Activated T-helper 1 cell treated with anti-CD3 and anti-CD28 coated beads, Interleukin-12 subunit alpha, Interleukin-12 subunit beta, Interleukin-2, Interleukin-4 antibody, amounts not matched to agents 30 ng/mL and 10 ng/mL and 1 ng/mL, durations not matched to agents 14 hours and 24 hours and 36 hours (primary cell): ENCODE measurements around the gene UNC13B. TPM values are rescaled to one million over a fixed set of nuclear protein-coding genes. Genes with fewer than 3 reads are reported as not detected.
"Not testable (repeated sequence)": the region's sequence is repeated elsewhere in the genome, so short reads cannot be mapped to it uniquely, and the experiment has no call there.

ENCODE experiments used
- DNase-seq: peaks from one replicate; pipeline ENCODE4 v3.0.0; 2021; ENCODE audit warnings: low spot score
- H3K27ac Mint-ChIP-seq: one replicate; pipeline ENCODE4 v1.8.0; 2021; ENCODE audit warnings: mild to moderate bottlenecking, mixed read lengths
- H3K27me3 Mint-ChIP-seq: one replicate; pipeline ENCODE4 v1.8.0; 2022; ENCODE audit warnings: mild to moderate bottlenecking, moderate library complexity, mixed read lengths; ENCODE audit not compliant: insufficient read depth
- H3K36me3 Mint-ChIP-seq: one replicate; pipeline ENCODE4 v1.8.0; 2021; ENCODE audit warnings: low read depth, mixed read lengths
- H3K4me1 Mint-ChIP-seq: one replicate; pipeline ENCODE4 v1.8.0; 2021; ENCODE audit warnings: low read depth, mixed read lengths
- H3K4me3 Mint-ChIP-seq: one replicate; pipeline ENCODE4 v1.8.0; 2021; ENCODE audit warnings: mild to moderate bottlenecking, moderate library complexity, mixed read lengths
- H3K9me3 Mint-ChIP-seq: one replicate; pipeline ENCODE4 v1.8.0; 2021; ENCODE audit warnings: mixed read lengths
- intact Hi-C: fragments of 100-400 bp; cut with micrococcal nuclease; formaldehyde crosslinking; loops from one replicate; pipeline ENCODE4 v1.15.1; 2024
- total RNA-seq: library from RNA; stranded (reverse); gene quantifications from 2 replicates; pipeline ENCODE4 v1.2.3, GENCODE V29; 2022

UNC13B gene
- total RNA-seq, 1 donor from 2014 or later, result 0.41 TPM

- no peaks in the 10 kb centered on the region for H3K27me3 Mint-ChIP-seq
- peaks cover 7% of the 10 kb centered on the region for H3K9me3 Mint-ChIP-seq
- intact Hi-C loops, result no loop called here
- no peak for DNase-seq
- no peaks in the 10 kb centered on the region for H3K36me3 Mint-ChIP-seq
- no peak overlapping the region for H3K27ac Mint-ChIP-seq
- H3K4me1 Mint-ChIP-seq, result no peaks in the 10 kb centered on the region
- H3K4me3 Mint-ChIP-seq, result no peak overlapping the region
Measured at GRCh38 chr9:35177520-35177919, 15.7 kb downstream of the UNC13B start.

DNA sequence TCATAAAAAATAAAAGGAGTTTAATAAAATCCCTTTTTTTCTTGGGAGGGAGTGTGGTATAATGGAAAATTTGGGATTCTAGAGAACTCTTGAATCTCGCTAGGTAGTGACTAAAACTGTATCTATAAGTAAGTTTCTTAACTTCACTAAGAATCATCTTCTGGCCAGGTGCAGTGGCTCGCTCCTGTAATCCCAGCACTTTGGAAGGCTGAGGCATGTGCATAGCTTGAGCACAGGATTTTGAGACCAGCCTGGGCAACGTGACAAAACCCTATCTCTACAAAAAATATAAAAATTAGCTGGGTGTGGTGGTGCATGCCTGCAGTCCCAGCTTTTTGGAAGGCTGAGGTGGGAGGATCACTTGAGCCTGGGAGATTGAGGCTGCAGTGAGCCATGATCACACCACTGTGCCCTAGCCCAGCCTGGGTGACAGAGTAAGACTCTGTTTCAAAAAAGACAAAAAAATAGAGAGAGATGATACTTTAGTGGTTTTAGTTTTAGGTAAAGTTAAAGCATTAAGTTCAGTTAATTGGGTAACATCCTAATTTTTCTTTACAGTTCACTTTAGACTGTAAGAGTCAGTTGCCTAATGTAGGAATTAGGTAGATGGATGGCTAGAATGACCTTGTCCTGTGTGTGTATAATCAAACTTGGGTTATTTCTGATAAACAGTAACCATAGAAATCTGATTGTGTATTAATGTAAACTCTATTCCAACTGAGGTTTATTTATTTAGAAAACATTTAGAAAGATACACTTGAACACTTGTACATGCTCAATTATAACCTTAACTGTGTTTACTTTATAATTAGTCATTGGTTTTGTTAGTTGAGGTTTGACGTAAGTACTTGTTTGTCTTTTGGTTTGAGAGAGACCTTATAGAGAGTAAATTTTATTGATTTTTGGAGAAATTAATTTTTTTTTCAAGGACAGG, 17.8 kb downstream of the UNC13B start:
- intact Hi-C loops, result no loop called here
- H3K9me3 Mint-ChIP-seq, result peaks cover 7% of the 10 kb centered on the region
- H3K4me1 Mint-ChIP-seq, result no peaks in the 10 kb centered on the region
- no peaks in the 10 kb centered on the region for H3K27me3 Mint-ChIP-seq
- DNase-seq, result no peak
- H3K4me3 Mint-ChIP-seq, result no peak overlapping the region
- no peak overlapping the region for H3K27ac Mint-ChIP-seq
- H3K36me3 Mint-ChIP-seq, result no peaks in the 10 kb centered on the region

- no peaks in the 10 kb centered on the region for H3K27me3 Mint-ChIP-seq
- H3K9me3 Mint-ChIP-seq, result peaks cover 4% of the 10 kb centered on the region
- intact Hi-C loops, result no loop called here
Measured at GRCh38 chr9:35180801-35181200, 19.0 kb downstream of the UNC13B start.

DNA sequence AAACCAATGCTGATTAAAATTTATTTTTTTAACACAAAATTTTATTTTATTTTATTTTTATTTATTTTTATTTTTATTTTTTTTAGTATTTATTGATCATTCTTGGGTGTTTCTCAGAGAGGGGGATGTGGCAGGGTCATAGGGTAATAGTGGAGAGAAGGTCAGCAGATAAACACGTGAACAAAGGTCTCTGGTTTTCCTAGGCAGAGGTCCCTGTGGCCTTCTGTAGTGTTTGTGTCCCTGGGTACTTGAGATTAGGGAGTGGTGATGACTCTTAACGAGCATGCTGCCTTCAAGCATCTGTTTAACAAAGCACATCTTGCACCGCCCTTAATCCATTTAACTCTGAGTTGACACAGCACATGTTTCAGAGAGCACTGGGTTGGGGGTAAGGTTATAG, 20.6 kb downstream of the UNC13B start:
- intact Hi-C loops, DNase-seq, H3K4me3 Mint-ChIP-seq, H3K27ac Mint-ChIP-seq, H3K27me3 Mint-ChIP-seq, H3K4me1 Mint-ChIP-seq, H3K9me3 Mint-ChIP-seq, H3K36me3 Mint-ChIP-seq: not testable (repeated sequence)

More at GRCh38 chr9:35180801-35181200, 19.0 kb downstream of the UNC13B start:
- Mint-ChIP-seq H3K27ac (no peak overlapping the region), H3K4me1 (no peaks in the 10 kb centered on the region), H3K36me3 (no peaks in the 10 kb centered on the region), H3K4me3 (no peak overlapping the region)
- no peak for DNase-seq

DNA sequence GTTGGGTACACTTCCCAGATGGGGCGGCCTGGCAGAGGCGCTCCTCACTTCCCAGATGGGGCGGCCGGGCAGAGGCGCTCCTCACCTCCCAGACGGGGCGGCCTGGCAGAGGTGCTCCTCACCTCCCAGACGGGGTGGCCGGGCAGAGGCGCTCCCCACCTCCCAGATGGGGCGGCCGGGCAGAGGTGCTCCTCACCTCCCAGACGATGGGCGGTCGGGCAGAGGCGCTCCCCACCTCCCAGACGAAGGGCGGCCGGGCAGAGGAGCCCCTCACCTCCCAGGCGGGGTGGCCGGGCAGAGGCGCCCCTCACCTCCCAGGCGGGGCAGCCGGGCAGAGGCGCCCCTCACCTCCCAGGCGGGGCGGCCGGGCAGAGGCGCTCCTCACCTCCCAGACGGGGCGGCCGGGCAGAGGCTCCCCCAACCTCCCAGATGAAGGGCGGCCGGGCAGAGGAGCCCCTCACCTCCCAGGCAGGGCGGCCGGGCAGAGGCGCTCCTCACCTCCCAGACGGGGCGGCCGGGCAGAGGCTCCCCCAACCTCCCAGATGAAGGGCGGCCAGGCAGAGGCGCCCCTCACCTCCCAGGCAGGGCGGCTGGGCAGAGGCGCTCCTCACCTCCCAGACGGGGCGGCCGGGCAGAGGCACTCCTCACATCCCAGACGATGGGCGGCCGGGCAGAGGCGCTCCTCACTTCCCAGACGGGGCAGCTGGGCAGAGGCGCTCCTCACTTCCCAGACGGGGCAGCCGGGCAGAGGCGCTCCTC, 21.4 kb downstream of the UNC13B start:
- H3K27me3 Mint-ChIP-seq, H3K36me3 Mint-ChIP-seq, H3K27ac Mint-ChIP-seq, H3K4me1 Mint-ChIP-seq, H3K4me3 Mint-ChIP-seq, H3K9me3 Mint-ChIP-seq, DNase-seq, intact Hi-C loops: not testable (repeated sequence)

GRCh38 chr9:35183755-35184480, 22.1 kb downstream of the UNC13B start:
- intact Hi-C loops, DNase-seq, H3K9me3 Mint-ChIP-seq, H3K27ac Mint-ChIP-seq, H3K4me3 Mint-ChIP-seq, H3K27me3 Mint-ChIP-seq, H3K36me3 Mint-ChIP-seq, H3K4me1 Mint-ChIP-seq: not testable (repeated sequence)

- H3K9me3 Mint-ChIP-seq, result peaks cover 14% of the 10 kb centered on the region
- intact Hi-C loops, result no loop called here
- no peak for DNase-seq
- no peak overlapping the region for H3K4me3 Mint-ChIP-seq
- H3K36me3 Mint-ChIP-seq, result no peaks in the 10 kb centered on the region
- H3K27ac Mint-ChIP-seq, result no peak overlapping the region
- no peaks in the 10 kb centered on the region for H3K27me3 Mint-ChIP-seq
- H3K4me1 Mint-ChIP-seq, result no peaks in the 10 kb centered on the region
Measured at GRCh38 chr9:35186524-35186923, 24.7 kb downstream of the UNC13B start.

DNA sequence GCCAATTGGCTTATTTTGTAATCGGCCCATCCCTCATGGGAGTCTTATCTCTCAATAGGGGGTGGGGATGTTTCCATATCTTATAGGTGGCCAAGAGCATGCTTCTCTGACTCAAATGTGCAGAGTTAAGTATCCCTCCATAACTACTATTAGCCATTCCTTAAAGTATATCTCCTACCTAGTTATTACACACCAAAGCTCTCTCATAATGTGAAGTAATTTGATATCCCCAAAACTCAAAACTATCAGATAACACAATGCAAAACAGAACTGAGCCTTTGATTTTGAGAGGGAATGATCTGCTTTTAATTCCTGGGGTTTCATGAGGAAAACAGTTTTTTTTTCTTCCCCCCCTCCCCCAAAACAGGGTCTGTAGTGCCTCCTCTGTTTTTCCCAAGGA, 28.4 kb downstream of the UNC13B start:
- no peak overlapping the region for H3K27ac Mint-ChIP-seq
- H3K9me3 Mint-ChIP-seq, result peaks cover 40% of the 10 kb centered on the region
- H3K27me3 Mint-ChIP-seq, result no peaks in the 10 kb centered on the region
- DNase-seq, result no peak
- H3K4me3 Mint-ChIP-seq, result no peak overlapping the region
- H3K4me1 Mint-ChIP-seq, result no peaks in the 10 kb centered on the region
- intact Hi-C loops, result no loop called here
- no peaks in the 10 kb centered on the region for H3K36me3 Mint-ChIP-seq

DNA sequence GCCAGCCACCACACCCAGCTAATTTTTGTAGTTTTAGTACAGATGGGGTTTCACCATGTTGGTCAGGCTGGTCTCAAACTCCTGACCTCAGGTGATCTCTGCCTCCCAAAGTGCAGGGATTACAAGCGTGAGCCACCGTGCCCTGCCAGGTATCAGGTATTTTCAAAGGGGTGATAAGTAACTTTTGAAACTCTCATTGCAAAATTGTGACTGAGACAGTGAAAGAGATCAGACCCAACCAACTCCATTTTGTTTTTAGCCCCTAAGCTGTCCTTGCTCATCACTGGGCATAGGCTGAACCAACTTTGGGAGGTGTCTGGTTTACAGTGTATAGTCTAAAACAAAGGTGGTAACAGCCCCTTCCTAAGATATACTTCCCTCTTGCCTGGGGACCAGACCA, 29.3 kb downstream of the UNC13B start:
- DNase-seq, result no peak
- H3K27me3 Mint-ChIP-seq, result no peaks in the 10 kb centered on the region
- peaks cover 40% of the 10 kb centered on the region for H3K9me3 Mint-ChIP-seq
- intact Hi-C loops, result no loop called here
- H3K4me3 Mint-ChIP-seq, result no peak overlapping the region
- H3K27ac Mint-ChIP-seq, result no peak overlapping the region
- H3K4me1 Mint-ChIP-seq, result no peaks in the 10 kb centered on the region
- no peaks in the 10 kb centered on the region for H3K36me3 Mint-ChIP-seq

DNA sequence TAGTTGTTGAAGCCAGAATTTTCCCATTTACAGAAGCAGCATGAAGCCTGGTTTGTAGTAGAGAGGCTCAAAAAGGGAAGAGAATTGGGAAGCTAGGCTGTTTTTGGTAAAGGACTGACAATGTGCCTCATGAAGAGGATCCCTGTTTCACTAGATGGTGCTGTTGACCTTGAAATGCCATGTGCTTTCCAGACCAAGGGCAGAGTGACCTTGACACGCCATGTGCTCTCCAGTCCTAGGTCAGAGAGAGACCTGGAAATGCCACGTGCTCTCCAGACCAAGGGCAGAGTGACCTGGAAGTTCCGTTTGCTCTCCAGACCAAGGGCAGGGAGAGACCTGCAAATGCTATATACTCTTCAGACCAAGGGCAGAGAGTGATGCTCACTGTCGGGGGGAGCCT, 32.0 kb downstream of the UNC13B start:
- Mint-ChIP-seq H3K27me3 (no peaks in the 10 kb centered on the region), H3K9me3 (peaks cover 48% of the 10 kb centered on the region), H3K4me3 (no peak overlapping the region), H3K36me3 (no peaks in the 10 kb centered on the region), H3K27ac (no peak overlapping the region), H3K4me1 (no peaks in the 10 kb centered on the region)
- DNase-seq, result no peak
- intact Hi-C loops, result no loop called here

- Mint-ChIP-seq H3K27me3 (no peaks in the 10 kb centered on the region), H3K27ac (no peak overlapping the region), H3K4me1 (no peaks in the 10 kb centered on the region), H3K36me3 (no peaks in the 10 kb centered on the region), H3K9me3 (peaks cover 42% of the 10 kb centered on the region), H3K4me3 (no peak overlapping the region)
- no peak for DNase-seq
- intact Hi-C loops, result no loop called here
Measured at GRCh38 chr9:35195683-35196082, 33.9 kb downstream of the UNC13B start.

GRCh38 chr9:35198191-35198590, 36.4 kb downstream of the UNC13B start:
- H3K36me3 Mint-ChIP-seq, result no peaks in the 10 kb centered on the region
- no peaks in the 10 kb centered on the region for H3K27me3 Mint-ChIP-seq
- no peak overlapping the region for H3K4me3 Mint-ChIP-seq
- peaks cover 37% of the 10 kb centered on the region for H3K9me3 Mint-ChIP-seq
- DNase-seq, result no peak
- intact Hi-C loops, result no loop called here
- no peak overlapping the region for H3K27ac Mint-ChIP-seq
- H3K4me1 Mint-ChIP-seq, result no peaks in the 10 kb centered on the region

DNA sequence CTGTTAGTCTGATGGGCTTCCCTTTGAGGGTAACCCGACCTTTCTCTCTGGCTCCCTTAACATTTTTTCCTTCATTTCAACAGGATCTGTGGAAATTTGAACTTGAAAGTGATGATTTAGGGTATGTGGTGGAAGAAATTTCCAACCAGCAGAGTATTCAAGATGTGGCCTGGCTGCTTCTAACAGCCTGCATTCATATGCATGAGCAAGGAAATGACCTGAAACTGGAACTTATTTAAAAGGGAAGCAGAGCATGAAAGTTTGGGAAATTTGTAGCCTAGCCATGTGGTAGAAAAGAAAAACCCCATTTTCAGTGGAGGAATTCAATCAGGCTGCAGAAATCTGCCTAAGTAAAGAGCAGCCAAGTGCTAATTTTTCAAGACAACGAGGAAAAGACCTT, 41.7 kb downstream of the UNC13B start:
- H3K27me3 Mint-ChIP-seq, result no peaks in the 10 kb centered on the region
- DNase-seq, result no peak
- no peak overlapping the region for H3K27ac Mint-ChIP-seq
- intact Hi-C loops, result no loop called here
- no peaks in the 10 kb centered on the region for H3K36me3 Mint-ChIP-seq
- H3K4me3 Mint-ChIP-seq, result no peak overlapping the region
- no peaks in the 10 kb centered on the region for H3K4me1 Mint-ChIP-seq
- H3K9me3 Mint-ChIP-seq, result peaks cover 24% of the 10 kb centered on the region
